A549 treated with CORT108297 at 1 μM for 4 hours (cell line): Measurements from ENCODE around the gene UBTD1. TPM values are rescaled to one million over a fixed set of nuclear protein-coding genes. Genes with fewer than 3 reads are reported as not detected.

Source experiments
- total RNA-seq: library from RNA; stranded (reverse); fragments of 200-300 nt; extraction: Qiagen RNA extraction; gene quantifications from 5 replicates; pipeline ENCODE4 v1.2.3, GENCODE V29; 2022

Gene UBTD1, protein sequence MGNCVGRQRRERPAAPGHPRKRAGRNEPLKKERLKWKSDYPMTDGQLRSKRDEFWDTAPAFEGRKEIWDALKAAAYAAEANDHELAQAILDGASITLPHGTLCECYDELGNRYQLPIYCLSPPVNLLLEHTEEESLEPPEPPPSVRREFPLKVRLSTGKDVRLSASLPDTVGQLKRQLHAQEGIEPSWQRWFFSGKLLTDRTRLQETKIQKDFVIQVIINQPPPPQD
- 14.9 to 21.2 TPM (median 19.4 TPM) in 5 replicates for total RNA-seq

GRCh38 chr10:97498841-97499560 is at the start of gene UBTD1:
UBTD1 (plus strand) TSS chr10:97498924; CDS start chr10:97499204, 280 bp downstream.

DNA sequence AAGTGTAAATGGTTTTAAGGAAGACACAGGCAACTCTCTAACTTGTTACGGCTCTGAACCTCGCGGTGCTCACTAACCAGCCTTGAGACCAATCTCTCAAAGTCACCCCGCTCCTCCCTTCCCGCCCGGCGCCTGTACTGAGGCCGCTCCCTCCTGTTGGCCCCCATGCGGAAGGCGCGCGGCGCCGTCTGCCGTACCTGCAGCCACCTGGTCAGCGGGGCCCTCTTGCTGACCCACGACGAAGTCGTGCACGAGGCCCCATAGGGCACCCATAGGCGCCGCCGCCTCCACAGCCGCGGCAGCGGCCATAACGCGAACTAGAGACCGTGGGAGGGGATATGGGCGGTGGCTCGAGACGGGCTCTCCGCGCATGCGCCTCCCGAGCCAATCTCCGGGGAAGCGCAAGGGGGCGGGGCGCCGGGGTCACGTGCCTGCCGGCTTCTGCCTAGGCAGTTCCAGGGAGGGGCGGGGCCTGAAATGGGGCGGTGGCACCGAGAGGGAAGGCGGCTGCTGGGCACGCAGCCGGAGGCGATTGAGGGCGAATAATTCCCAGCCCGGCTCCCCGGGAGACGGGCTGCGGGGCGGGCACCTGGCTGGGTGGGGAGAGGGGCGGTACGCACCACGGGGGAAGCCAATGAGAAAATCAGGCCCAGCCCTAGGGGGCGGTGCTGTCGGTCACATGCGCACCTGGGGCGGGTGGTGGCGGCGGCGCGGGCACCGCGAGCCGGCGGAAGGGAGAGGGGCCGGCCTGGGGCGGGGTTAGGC is 466 bp upstream of the UBTD1 start, which contains the start of gene MMS19:
TSS of gene MMS19 (minus strand) at position 347 of the 765 bp plus-strand sequence. CDS start at position 309, 38 bp downstream.

DNA sequence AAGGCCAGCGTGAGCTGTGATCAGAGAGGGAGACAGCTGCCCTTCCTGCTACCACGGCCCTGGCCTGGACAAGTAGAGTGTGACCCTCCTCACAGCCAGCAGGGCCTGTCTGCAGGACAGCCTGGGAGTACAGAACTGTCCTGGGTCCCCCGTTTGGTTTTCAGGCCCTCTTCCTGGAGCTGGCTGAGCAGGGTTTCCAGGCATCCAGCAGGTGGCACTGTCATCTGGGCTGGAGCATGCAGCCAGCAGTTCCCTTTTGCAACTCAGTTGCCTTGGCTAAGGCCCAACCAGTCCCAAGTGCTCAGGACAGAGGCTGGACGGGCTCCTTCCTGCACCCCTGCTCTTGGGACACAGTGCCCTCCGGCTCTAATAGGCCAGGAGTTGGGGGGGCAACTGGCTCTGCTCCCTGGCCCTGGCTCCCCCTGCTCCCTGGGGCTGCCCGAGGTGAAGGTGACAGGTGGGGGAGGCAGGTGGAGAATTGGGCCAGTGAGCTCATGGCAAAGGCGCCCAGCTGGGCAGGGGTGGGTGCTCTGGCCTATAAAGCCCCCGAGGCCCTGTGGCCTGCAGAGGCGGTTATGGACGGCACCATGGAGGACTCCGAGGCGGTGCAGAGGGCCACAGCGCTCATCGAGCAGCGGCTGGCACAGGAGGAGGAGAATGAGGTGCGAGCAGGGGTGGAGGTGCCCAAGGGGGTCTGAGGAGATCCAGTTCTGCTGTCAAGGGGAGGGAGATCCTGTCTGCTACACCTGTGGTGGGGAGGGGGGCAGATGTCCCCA is 73.7 kb downstream of the UBTD1 start, which contains the start of gene ANKRD2:
TSS of gene ANKRD2 (plus strand) at position 566 of the 776 bp plus-strand sequence. CDS start at position 576, 10 bp downstream.

GRCh38 chr10:97584060-97584797 is 85.5 kb downstream of the UBTD1 start, which contains the start of gene HOGA1:
HOGA1 (plus strand) TSS chr10:97584389; CDS start chr10:97584704, 315 bp downstream.

GRCh38 chr10:97589479-97589878 is 90.8 kb downstream of the UBTD1 start, which contains the start of gene C10orf62:
C10orf62 (plus strand) TSS chr10:97589721; CDS start chr10:97589898, 177 bp downstream.

Other genes starting within 250 kb of the UBTD1 start
- gene ARHGAP19, start 206.3 kb upstream of the UBTD1 start, total RNA-seq: 4.6 to 6.4 TPM (median 5.1 TPM) in 5 replicates
- gene FRAT1, start 179.7 kb upstream of the UBTD1 start, total RNA-seq: 0.77 to 2.3 TPM (median 1.8 TPM) in 5 replicates
- 5.4 to 8.7 TPM (median 7.7 TPM) in 5 replicates for gene FRAT2, start 164.2 kb upstream of the UBTD1 start, total RNA-seq
- 54.9 to 69.0 TPM (median 58.8 TPM) in 5 replicates for gene RRP12, start 97.6 kb upstream of the UBTD1 start, total RNA-seq
- gene PGAM1, start 72.7 kb upstream of the UBTD1 start, total RNA-seq: 579 to 644 TPM (median 626 TPM) in 5 replicates
- 52.6 to 61.6 TPM (median 56.4 TPM) in 5 replicates for gene EXOSC1, start 52.9 kb upstream of the UBTD1 start, total RNA-seq
- gene ZDHHC16, start 52.7 kb upstream of the UBTD1 start, total RNA-seq: 44.2 to 53.8 TPM (median 53.5 TPM) in 5 replicates
- gene MMS19, start 502 bp upstream of the UBTD1 start, total RNA-seq: 42.0 to 51.0 TPM (median 48.0 TPM) in 5 replicates
- gene ANKRD2, start 73.9 kb downstream of the UBTD1 start, total RNA-seq: 3.6 to 6.0 TPM (median 4.7 TPM) in 5 replicates
- 0.76 to 1.8 TPM (median 1.1 TPM) in 5 replicates for gene HOGA1, start 85.5 kb downstream of the UBTD1 start, total RNA-seq
- gene C10orf62, start 90.8 kb downstream of the UBTD1 start, total RNA-seq: 0.10 TPM in 1 of 5 replicates, not detected in the others
- 6.7 to 8.7 TPM (median 7.6 TPM) in 5 replicates for gene MORN4, start 134.6 kb downstream of the UBTD1 start, total RNA-seq
- gene PI4K2A, start 141.7 kb downstream of the UBTD1 start, total RNA-seq: 25.3 to 30.3 TPM (median 28.6 TPM) in 5 replicates
- gene AVPI1, start 188.3 kb downstream of the UBTD1 start, total RNA-seq: 67.2 to 122 TPM (median 92.9 TPM) in 5 replicates
- 38.2 to 49.0 TPM (median 42.4 TPM) in 5 replicates for gene MARVELD1, start 214.8 kb downstream of the UBTD1 start, total RNA-seq
- gene ZFYVE27, start 238.2 kb downstream of the UBTD1 start, total RNA-seq: 17.5 to 27.1 TPM (median 24.9 TPM) in 5 replicates